Naive thymus-derived CD8-positive, alpha-beta T cell (primary cell): ENCODE results near the gene GPC1. TPM values are rescaled to one million over a fixed set of nuclear protein-coding genes. Genes with fewer than 3 reads are reported as not detected.
"Not testable (repeated sequence)": the region's sequence is repeated elsewhere in the genome, so short reads cannot be mapped to it uniquely, and the experiment has no call there.

ENCODE experiments used
- ATAC-seq, 2 donors: fragments of 150-1000 bp; cut with Tn5 transposase in 1 of 2; sonication (Bioruptor Pico), chemical (Tn5 transposase) in 1 of 2; 1 replicate in 1 of 2; 2 replicates in 1 of 2; pipeline ENCODE4 v1.10.0; 2021; ENCODE audit warnings: mild to moderate bottlenecking in 2 of 2, moderate library complexity in 2 of 2
- POLR2A ChIA-PET: fragments of 350-600 bp; sonication (Branson Sonifier 250); formaldehyde crosslinking; loops from one replicate; lab custom pipeline; 2021; ENCODE audit warnings: antibody characterized with exemption; lab: Charles Lee
- DNase-seq, 10 donors: peaks; one replicate each; pipeline versions ENCODE4 v3.0.0 to v3.0.0-alpha.2; 2020 to 2022
- H3K27ac Mint-ChIP-seq, 10 donors: one replicate each; pipeline ENCODE4 v1.8.0; 2020 to 2022; ENCODE audit warnings: mild to moderate bottlenecking in 10 of 10, mixed read lengths in 10 of 10, moderate library complexity in 4 of 10, inconsistent platforms in 1 of 10
- H3K27me3 Mint-ChIP-seq, 5 donors: one replicate each; pipeline ENCODE4 v1.8.0; 2021 to 2022; ENCODE audit warnings: mixed read lengths in 5 of 5
- H3K36me3 Mint-ChIP-seq, 3 donors: one replicate each; pipeline ENCODE4 v1.8.0; 2020 to 2022; ENCODE audit warnings: mixed read lengths in 3 of 3, mild to moderate bottlenecking in 2 of 3, inconsistent platforms in 1 of 3
- H3K4me1 Mint-ChIP-seq, 4 donors: one replicate each; pipeline ENCODE4 v1.8.0; 2021 to 2022; ENCODE audit warnings: mixed read lengths in 4 of 4
- H3K4me3 Mint-ChIP-seq, 10 donors: one replicate each; pipeline ENCODE4 v1.8.0; 2020 to 2022; ENCODE audit warnings: mild to moderate bottlenecking in 10 of 10, mixed read lengths in 10 of 10, moderate library complexity in 6 of 10, inconsistent platforms in 1 of 10
- H3K9me3 Mint-ChIP-seq, 9 donors: one replicate each; pipeline ENCODE4 v1.8.0; 2020 to 2022; ENCODE audit warnings: mixed read lengths in 9 of 9, mild to moderate bottlenecking in 3 of 9, inconsistent platforms in 1 of 9, moderate library complexity in 1 of 9
- polyA plus RNA-seq, 3 donors: library from polyadenylated mRNA; unstranded; fragments of 300-500 nt; fragmentation: Illumina TruSeq; gene quantifications; one replicate each; pipeline ENCODE4 v1.2.3, GENCODE V29; 2021
- total RNA-seq, 8 experiments: library from RNA in 2 of 8; stranded (reverse) in 2 of 8; gene quantifications; one replicate each; pipeline ENCODE4 v1.2.3 and lab custom pipeline; 2021 to 2026

GPC1 gene, protein sequence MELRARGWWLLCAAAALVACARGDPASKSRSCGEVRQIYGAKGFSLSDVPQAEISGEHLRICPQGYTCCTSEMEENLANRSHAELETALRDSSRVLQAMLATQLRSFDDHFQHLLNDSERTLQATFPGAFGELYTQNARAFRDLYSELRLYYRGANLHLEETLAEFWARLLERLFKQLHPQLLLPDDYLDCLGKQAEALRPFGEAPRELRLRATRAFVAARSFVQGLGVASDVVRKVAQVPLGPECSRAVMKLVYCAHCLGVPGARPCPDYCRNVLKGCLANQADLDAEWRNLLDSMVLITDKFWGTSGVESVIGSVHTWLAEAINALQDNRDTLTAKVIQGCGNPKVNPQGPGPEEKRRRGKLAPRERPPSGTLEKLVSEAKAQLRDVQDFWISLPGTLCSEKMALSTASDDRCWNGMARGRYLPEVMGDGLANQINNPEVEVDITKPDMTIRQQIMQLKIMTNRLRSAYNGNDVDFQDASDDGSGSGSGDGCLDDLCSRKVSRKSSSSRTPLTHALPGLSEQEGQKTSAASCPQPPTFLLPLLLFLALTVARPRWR
- total RNA-seq (1 to 10 TPM in 1 of 2 experiments, under 1 TPM in 1; 0.99 to 1.2 TPM), polyA plus RNA-seq (under 1 TPM; 0.09 to 0.49 (median 0.31) TPM), total RNA-seq (lab: John Stamatoyannopoulos, UW) (0 to 6.5 (median 0.82) reads per million in 6 experiments)

DNA sequence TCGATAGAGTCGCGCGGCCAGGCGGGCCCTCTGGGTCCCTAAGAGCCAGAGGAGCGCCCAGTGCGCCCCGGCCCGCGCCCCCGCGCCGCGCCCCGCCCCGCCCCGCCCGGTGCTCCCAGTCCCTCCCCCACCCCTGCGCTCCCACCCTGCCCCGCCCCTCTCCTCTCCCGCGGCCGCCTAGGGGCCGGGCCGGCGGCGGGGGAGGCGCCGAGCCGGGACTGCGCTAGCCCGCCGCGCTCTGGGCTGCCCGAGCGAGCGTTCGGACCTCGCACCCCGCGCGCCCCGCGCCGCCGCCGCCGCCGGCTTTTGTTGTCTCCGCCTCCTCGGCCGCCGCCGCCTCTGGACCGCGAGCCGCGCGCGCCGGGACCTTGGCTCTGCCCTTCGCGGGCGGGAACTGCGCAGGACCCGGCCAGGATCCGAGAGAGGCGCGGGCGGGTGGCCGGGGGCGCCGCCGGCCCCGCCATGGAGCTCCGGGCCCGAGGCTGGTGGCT is at the start of gene GPC1:
TSS of gene GPC1 (plus strand) at position 207 of the 491 bp plus-strand sequence. CDS start at position 463, 256 bp downstream.
- POLR2A ChIA-PET = no interaction called here
- peaks cover 4 to 43% (median 22%) of the 10 kb centered on the region in 5 donors for H3K27me3 Mint-ChIP-seq
- H3K9me3 Mint-ChIP-seq = no peaks in the 10 kb centered on the region
- H3K4me1 Mint-ChIP-seq = peaks cover 0 to 8% (median 6%) of the 10 kb centered on the region in 4 donors
- peak within 1 kb of the TSS; percentile 78 to 93 (median 86) for H3K4me3 Mint-ChIP-seq
- no peaks in the 10 kb centered on the region for H3K36me3 Mint-ChIP-seq
- DNase-seq (peak in 4 of 10 donors; percentile 26 to 67 (median 53)), ATAC-seq (peak; percentile 49 to 71)
- H3K27ac Mint-ChIP-seq = peak within 1 kb of the TSS in 5 of 10 donors; percentile 73 to 85 (median 77)

DNA sequence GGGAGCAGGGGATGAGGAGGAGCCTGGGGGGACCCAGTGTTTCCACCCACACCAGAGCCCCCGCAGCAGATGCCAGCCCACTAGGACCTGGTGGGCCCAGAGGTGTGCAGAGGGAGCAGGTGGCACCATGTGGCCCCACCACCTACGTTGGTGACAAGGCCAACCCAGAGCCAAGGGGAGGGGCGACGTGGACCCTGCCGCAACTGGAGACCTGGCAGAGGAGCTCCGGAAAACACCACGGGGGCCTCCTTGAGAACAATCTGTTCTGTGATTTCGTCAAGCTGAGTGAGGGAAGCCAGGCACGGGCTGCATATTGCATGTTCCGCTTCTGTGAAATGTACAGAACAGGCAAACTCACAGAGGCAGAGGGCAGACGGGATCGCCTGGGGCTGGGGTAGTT is 49.1 kb upstream of the GPC1 start:
- H3K4me3 Mint-ChIP-seq = no peak overlapping the region
- POLR2A ChIA-PET = interaction anchor here (0.6 to 0.7 kb wide), 2 partner anchors 24 to 759 kb away, joined by 3 to 4 read pairs; no protein-coding TSS in a partner anchor
- peak in 1 of 10 donors; percentile 50 for DNase-seq
- H3K36me3 Mint-ChIP-seq = no peaks in the 10 kb centered on the region
- H3K4me1 Mint-ChIP-seq = peaks cover 0 to 4% (median 0%) of the 10 kb centered on the region in 4 donors
- no peak overlapping the region for H3K27ac Mint-ChIP-seq
- H3K27me3 Mint-ChIP-seq = peaks cover 0 to 11% (median 4%) of the 10 kb centered on the region in 5 donors
- no peak for ATAC-seq
- no peaks in the 10 kb centered on the region for H3K9me3 Mint-ChIP-seq

DNA sequence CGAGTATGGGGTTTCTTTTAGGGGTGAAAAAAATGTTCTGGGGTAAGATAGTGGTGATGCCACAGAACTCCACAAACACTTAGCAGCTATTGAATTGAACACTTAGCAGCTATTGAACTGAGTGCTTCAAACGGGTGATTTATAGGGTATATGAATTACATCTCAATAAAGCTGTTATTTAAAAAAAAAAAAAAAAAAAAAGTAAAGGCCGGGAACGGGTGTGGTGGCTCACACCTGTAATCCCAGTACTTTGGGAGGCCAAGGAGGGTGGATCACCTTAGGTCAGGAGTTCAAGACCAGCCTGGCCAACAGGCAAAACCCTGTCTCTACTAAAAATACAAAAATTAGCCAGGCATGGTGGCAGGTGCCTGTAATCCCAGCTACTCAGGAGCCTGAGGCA is 48.7 kb upstream of the GPC1 start:
- not testable (repeated sequence) for H3K4me3 Mint-ChIP-seq, H3K36me3 Mint-ChIP-seq, H3K4me1 Mint-ChIP-seq, ATAC-seq, H3K27ac Mint-ChIP-seq, H3K9me3 Mint-ChIP-seq
- POLR2A ChIA-PET = interaction anchor here (0.6 to 0.7 kb wide), 2 partner anchors 24 to 759 kb away, joined by 3 to 4 read pairs; no protein-coding TSS in a partner anchor
- peak in 1 of 10 donors; percentile 14 for DNase-seq
- peaks cover 0 to 11% (median 4%) of the 10 kb centered on the region in 5 donors for H3K27me3 Mint-ChIP-seq

DNA sequence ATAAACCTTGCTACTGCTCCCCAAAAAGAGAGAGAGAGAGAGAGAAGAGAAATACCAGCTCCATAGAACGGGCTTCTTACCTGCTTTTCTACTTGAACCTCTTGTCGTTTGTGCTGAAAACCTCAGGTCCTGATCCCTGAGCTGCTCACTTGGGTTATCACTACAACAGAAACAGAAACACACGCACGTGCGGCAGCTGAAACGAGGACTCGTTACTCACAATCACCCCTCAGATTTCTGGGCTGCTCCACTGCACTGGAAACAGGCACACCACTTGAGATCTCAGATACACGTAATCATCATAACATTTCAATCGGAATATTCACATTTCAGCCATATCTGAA is 48.2 kb upstream of the GPC1 start:
- DNase-seq (no peak), ATAC-seq (no peak)
- Mint-ChIP-seq H3K9me3 (no peaks in the 10 kb centered on the region), H3K36me3 (no peaks in the 10 kb centered on the region), H3K27ac (peak overlapping the region in 1 of 10 donors; percentile 47), H3K4me1 (peaks cover 0 to 5% (median under 1%) of the 10 kb centered on the region in 4 donors), H3K27me3 (peaks cover 0 to 11% (median 4%) of the 10 kb centered on the region in 5 donors), H3K4me3 (no peak overlapping the region)
- POLR2A ChIA-PET = no interaction called here

DNA sequence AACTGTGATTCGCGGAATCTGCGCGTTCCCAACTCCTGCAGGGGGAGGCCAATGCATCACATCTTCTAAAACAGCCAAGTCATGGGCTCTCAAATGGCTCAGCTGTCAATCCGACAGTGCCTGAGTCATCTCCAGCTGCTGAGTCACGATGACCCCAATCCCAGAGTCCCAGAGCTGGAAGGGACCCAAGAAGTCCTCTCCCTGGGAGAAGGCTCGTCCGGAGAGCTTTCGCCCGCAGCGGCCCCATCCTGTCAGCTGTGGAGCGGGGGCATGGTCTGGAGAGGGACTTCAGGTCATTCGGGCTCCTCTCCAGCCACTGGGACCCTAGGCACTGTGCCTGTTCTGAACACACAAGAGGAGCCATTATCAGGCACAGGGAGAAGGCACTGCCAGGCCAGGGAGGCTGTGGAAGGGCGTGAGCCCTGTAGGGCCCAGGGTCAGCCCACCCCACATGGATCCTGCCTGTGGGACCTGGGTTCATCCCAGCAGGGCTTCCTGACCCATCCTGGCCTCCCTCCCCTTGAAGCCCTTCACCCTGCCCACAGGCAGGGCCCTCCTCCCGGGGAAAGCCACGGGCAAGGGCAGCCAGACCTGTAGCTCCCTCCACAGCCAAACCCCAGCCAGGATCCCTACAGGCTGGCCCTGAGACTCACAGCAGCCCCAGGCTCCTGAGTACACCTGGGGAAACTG is 47.6 kb upstream of the GPC1 start:
- no peaks in the 10 kb centered on the region for H3K36me3 Mint-ChIP-seq
- peaks cover 0 to 10% (median 5%) of the 10 kb centered on the region in 4 donors for H3K4me1 Mint-ChIP-seq
- H3K9me3 Mint-ChIP-seq = no peaks in the 10 kb centered on the region
- POLR2A ChIA-PET = no interaction called here
- DNase-seq = peak in 1 of 10 donors; percentile 52
- no peak overlapping the region for H3K4me3 Mint-ChIP-seq
- ATAC-seq = no peak
- H3K27ac Mint-ChIP-seq = peak overlapping the region in 1 of 10 donors; percentile 47
- peaks cover 0 to 7% (median 4%) of the 10 kb centered on the region in 5 donors for H3K27me3 Mint-ChIP-seq

DNA sequence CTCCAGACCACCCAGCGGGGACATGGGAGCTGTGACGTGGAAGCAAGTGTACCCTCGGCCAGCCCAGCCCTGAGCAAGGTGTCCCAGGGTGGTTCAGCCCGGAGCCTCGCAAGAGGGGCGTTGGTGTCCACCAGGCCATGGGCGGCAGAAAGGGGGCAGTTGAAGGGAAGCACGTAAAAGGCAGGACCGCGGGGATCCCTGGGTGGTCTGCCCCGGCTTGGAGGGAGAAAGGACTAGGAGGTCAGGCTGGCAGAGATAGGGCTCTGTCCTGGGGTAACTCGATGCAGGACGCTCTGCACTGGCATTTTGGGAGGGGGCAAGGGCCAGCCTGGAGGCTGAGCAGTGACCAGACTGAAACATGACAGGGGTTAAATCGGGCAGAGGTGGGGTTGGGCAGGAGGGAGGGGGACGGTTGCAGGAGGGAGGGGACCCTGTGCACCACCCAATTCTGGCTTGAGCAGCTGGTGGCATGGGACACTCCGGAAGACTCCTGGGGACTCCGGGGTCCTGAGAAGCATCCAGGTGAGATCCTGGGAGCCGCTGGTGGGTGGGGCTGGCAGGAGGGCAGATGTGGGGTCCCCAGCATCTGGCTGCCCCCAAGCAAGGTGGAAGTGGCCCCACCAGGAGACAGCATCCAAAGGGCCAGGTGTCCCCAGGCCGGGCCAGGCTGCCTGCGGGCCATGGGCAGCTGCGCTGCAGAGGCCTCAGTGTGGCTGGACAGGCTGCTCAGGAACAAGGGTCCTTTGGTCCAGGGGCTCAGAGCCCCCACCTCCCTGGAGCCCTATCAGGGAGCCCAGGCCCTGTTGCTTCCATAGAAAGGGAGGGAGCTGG is 46.8 kb upstream of the GPC1 start:
- Mint-ChIP-seq H3K4me1 (peaks cover 0 to 10% (median 8%) of the 10 kb centered on the region in 4 donors), H3K4me3 (no peak overlapping the region), H3K36me3 (no peaks in the 10 kb centered on the region), H3K27me3 (peaks cover 0 to 4% (median 1%) of the 10 kb centered on the region in 5 donors), H3K27ac (no peak overlapping the region), H3K9me3 (no peaks in the 10 kb centered on the region)
- no peak for ATAC-seq
- DNase-seq = peak in 1 of 10 donors; percentile 28
- POLR2A ChIA-PET = no interaction called here

DNA sequence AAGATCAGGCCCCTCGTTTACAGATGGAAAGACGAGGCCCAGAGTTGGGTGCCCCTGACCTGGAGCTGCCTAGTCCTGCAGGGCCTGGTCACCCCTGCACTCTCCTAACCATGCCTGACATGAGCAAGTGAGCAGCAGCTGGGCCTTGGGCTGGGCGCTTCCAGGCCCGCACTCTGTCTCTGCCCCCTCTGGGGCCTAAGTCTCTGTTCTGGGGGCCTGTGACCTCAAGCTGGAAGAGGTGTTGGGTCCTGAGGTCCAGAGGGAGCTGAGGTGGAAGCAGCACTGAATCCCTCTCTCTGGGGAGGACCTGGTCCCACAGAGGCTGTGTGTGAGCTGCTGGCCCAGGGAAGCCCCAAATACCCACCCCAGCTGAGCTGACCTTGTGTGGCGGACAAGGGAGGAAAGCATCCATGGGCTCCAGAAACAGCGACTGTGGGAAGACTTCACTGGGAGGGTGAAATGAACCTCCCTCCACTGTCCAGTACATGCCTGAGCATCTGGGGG is 46.1 kb upstream of the GPC1 start:
- no peaks in the 10 kb centered on the region for H3K27me3 Mint-ChIP-seq
- no peak overlapping the region for H3K4me3 Mint-ChIP-seq
- peaks cover 0 to 10% (median 8%) of the 10 kb centered on the region in 4 donors for H3K4me1 Mint-ChIP-seq
- H3K9me3 Mint-ChIP-seq = no peaks in the 10 kb centered on the region
- no peaks in the 10 kb centered on the region for H3K36me3 Mint-ChIP-seq
- peak overlapping the region in 1 of 10 donors; percentile 41 for H3K27ac Mint-ChIP-seq
- no peak for ATAC-seq
- POLR2A ChIA-PET = no interaction called here
- DNase-seq = peak in 1 of 10 donors; percentile 24

DNA sequence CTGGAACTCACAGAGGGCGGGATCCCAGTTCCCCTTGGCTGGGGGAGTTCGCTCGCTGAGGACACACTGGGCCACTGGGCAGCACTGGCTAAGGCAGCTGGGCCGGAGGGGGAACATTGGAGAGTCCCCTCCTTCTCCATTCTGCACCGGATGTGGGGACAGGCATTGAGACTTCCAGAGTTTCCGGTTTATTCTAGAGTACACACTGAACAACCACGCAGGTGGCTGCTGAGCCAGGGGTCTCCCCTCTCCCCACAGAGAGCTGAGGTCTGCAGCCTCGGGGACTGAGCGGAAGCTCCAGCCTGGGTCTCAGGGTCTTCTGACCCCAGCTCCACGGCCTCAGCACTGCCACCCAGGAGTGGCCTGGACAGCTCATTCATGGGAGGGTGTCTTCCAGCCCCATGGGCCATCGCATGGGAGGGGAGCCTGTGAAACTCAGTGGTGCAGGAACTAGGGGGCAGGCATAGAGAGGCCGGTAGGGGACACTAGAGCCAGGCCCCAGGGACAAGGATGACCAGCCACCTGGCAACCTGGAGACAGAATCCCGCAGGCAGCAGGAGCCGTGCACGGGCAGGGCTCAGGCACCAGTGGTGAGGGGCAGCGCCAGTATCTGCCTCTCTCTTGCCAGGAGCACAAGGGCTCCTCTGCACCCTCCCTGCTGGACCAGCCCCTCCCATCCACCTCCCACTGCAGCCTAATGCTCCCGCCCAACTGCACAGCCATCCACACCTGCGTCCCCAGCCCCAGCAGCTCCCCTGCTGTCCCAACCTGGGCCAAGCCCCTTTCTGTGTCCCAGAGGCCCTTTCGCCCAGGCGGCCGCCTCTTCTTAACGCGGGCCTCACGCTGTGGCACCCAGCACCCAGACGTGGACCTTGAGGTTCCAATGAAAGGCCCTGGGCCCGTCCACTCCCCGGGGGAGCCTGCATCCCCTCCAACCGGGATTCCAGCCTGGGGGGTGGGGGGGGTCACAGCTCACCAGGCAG is 45.1 kb upstream of the GPC1 start:
- Mint-ChIP-seq H3K4me3 (no peak overlapping the region), H3K36me3 (no peaks in the 10 kb centered on the region), H3K27me3 (no peaks in the 10 kb centered on the region), H3K9me3 (no peaks in the 10 kb centered on the region), H3K4me1 (peaks cover 0 to 10% (median 8%) of the 10 kb centered on the region in 4 donors), H3K27ac (peak overlapping the region in 1 of 10 donors; percentile 53)
- DNase-seq (peak in 1 of 10 donors; percentile 59), ATAC-seq (no peak)
- POLR2A ChIA-PET = no interaction called here

DNA sequence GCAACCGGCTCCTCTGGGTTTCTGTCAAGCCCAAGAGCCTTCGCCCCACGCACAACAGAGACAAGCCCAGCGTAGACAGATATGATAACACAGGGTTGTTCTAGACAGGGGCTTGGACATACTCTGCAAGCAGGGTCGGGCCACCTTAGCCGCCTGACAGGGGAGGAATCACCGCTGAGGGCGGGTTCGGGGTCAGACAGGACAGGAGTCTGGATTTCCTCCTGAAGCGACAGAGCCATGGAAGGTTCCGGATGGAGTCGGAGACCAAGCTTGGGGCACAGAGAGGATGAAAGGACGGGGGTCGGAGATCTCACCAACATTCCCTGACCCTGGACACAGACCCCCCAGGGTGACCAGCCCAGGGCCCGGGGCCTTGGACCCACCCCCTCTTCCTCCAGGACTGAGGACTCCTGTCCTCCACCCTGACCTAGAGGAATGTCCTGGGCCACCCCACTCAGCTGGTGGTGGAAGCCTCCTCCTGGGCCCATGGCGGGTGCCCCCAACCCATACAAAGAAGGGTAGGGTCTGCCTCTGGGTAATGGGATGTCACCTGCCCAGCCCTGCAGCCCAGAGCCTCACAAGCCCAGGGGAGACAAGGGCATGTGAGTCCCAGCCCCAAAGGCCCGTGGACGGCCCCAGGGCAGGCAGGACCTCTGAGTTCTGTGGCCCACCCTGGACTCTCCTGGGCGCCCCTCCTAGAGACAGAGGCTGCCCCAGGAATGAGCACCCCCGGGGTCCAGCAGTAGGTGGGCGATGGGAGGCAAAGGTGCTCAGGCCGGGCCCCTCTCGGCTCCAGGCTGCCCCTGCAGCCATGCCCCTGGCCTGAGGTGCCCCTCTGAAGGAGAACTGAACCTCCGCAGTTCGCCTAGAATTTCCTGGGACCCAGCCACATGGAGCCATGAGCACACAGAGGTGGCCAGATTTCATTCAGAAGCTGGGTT is 44.1 kb upstream of the GPC1 start:
- ATAC-seq (no peak), DNase-seq (peak in 1 of 10 donors; percentile 61)
- no peaks in the 10 kb centered on the region for H3K36me3 Mint-ChIP-seq
- H3K4me1 Mint-ChIP-seq = peaks cover 0 to 10% (median 8%) of the 10 kb centered on the region in 4 donors
- H3K27me3 Mint-ChIP-seq = no peaks in the 10 kb centered on the region
- no peak overlapping the region for H3K4me3 Mint-ChIP-seq
- POLR2A ChIA-PET = no interaction called here
- H3K27ac Mint-ChIP-seq = peak overlapping the region in 1 of 10 donors; percentile 67
- H3K9me3 Mint-ChIP-seq = no peaks in the 10 kb centered on the region
